NCI-H748 (cell line): Measurements from ENCODE around the gene SRP54.
"Not testable (repeated sequence)": the region's sequence is repeated elsewhere in the genome, so short reads cannot be mapped to it uniquely, and the experiment has no call there.

Experiments used
- DNase-seq: peaks from one replicate; lab custom pipeline; 2025; ENCODE audit not compliant: unreplicated experiment; lab: John Stamatoyannopoulos, UW

SRP54 gene

DNA sequence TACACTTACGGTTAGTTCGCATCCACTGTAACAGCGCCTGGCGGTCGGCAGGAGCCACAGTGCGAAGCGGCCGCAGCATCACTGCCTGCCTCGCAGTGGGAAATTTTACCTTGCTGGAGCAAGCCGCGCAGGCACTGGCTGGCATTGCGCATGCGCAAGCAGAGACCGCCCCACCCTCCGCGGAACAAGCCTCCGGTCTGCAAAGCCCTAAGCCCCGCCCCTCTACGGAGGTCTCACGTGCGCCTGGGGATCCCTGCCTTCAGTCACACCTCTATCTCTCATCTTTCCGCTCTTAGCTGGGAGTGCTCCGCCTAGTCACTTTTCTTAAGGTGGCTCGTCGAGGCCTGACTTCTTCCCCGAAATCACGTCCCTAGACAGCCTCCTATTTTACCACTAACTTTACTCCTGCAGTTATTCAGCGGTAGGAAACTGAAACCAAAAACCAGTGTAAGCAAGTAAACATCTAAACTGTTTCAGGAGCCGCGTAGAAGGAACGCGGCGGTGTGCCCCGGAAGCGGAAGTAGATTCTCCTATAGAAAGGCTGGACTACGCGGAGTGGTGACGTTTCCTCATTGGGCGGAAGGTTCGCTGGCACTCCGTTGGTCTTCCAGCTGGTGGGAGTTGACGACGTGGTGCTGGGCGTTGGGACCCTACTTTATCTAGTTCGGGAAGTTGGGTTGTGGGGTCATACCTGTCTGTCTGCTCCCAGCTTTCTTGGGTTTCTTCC is at the start of gene SRP54:
Gene SRP54, plus strand, starts transcription at position 572 of the 727 bp plus-strand sequence. CDS start 13,718 bp downstream, outside the sequence.
- peak; percentile 98 for DNase-seq

GRCh38 chr14:34933301-34933700 is 49.5 kb upstream of the SRP54 start:
- DNase-seq = no peak

GRCh38 chr14:34935488-34935887 is 47.3 kb upstream of the SRP54 start:
- DNase-seq = no peak

DNA sequence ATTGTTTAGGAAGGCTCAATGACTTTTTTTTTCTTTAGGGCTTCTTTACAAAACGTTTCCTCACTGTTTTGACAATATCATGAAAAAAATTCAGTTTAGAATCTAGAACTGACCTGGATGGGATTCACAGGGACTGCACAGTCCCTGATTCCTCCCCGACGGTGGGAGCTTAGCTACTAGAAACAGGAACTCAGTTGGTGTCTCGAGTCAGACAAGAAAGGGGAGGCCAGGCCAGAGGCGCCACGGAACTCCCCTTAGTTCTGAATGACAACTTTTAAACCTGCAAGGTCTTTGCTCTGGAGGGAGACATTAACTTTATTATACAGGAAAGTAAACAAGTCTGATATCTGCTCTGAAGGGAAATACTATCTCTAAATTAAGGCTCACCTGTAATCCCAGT is 45.4 kb upstream of the SRP54 start:
- DNase-seq = no peak

DNA sequence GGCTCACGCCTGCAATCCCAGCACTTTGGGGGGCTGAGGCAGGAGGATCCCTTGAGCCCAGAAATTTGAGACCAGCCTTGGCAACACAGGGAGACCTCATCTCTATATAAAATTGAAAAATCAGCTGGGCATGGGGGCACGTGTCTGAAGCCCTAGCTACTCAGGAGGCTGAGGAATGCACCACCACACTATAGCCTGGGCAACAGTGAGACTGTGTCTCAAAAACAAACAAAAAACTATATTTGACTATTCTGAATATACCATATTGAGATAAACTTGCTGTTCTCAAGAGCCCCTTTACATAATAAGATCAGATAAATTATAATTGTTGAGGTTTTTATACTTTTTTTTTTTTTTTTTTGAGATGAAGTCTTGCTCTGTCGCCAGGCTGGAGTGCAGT is 44.9 kb upstream of the SRP54 start:
- DNase-seq = no peak

GRCh38 chr14:34943506-34943905 is 39.3 kb upstream of the SRP54 start:
- DNase-seq = no peak

GRCh38 chr14:34944744-34945143 is 38.0 kb upstream of the SRP54 start:
- DNase-seq = no peak

DNA sequence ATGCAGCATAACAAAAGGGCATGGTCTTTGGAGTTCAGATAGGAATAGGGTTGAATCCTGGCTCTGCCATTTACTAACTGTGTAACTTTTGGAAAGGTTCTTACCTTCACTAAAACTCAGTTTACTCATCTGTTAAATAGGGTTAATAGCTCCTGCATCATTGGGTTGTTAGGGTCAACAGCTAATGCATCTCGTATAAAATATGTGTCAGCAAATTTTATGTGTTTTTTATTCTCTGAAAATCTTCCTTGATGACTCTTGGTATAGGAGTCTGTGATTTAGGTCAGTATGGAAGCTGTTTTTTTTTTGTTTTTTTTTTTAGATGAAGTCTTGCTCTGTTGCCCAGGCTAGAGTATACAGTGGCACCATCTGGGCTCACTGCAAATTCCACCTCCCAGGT is 36.1 kb upstream of the SRP54 start:
- DNase-seq = no peak

- DNase-seq = no peak
These were observed 31.5 kb upstream of the SRP54 start for GRCh38 chr14:34951286-34951685.

- DNase-seq = no peak
These were observed 25.9 kb upstream of the SRP54 start for GRCh38 chr14:34956931-34957330.

DNA sequence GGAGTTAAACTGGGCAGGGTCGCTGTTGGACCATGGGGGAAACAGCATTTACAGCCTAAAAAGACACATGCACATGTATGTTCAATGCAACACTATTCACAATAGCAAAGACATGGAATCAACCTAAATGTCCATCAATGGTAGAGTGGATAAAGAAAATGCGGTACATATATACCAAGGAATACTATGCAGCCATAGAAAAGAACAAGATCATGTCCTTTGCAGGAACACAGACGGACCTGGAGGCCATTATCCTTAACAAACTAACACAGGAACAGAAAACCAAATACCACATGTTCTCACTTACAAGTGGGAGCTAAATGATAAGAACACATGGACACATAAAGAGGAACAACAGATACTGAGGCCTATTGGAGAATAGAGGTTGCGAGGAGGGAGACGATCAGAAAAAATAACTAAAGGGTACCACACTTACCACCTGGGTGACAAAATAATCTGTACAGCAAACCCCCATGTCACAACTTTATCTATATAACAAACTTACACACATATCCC is 25.0 kb upstream of the SRP54 start:
- no peak for DNase-seq

- not testable (repeated sequence) for DNase-seq
These were observed 20.7 kb upstream of the SRP54 start for GRCh38 chr14:34962106-34962505.

DNA sequence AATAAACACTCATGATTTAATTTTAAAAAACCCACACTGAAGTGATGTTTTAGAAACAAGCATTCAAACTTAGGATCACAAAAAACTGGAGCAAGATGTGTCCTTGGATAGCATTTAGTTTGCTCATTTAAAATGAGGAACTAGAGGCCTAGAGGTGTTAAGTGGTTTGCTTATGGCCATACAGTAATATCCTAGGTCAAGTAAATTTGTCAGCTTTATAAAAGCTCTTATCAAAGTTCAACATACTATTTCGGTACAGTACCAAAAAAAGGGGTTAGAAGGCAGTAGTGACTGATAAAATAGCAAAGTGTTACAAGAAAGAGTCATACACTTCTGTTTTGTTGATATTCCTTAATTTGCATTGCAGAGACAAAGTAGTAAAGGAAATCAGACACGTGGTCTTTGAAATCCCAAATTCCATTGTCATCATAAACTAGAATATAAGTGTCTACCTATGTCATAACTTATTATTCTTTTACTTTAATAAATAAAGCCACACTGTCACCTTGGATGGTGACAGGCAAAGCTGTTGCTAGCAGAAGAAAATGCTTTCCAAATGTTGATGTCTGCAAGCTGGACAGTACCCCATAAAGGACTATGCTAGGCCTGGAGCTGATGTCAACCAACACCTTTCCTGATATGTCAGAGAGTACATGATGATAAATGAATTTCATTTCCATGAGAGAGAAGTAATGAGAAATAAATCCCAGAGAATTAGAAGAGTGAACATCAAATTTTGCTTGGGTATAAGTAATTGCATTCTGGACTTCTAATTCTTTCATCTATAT is 17.6 kb upstream of the SRP54 start:
- DNase-seq = no peak

DNA sequence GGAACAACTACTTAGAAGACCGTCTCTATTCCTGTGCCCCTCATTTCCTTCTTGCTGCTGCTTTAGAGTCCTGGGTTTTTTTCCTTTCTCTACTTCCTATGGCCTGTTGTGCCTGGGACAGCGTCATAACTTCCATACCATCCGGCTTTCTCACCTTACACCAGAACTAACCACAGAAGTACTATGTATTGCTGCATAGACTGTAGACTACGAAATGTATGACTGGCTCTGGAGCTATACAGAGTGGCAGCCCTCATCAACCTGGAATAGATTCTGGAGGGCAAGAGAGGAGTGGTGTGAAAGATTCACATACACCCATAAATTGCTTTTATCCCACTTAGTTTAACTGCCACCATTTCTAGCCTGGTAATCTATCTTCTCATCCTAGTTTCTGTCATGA is 16.9 kb upstream of the SRP54 start:
- no peak for DNase-seq

DNA sequence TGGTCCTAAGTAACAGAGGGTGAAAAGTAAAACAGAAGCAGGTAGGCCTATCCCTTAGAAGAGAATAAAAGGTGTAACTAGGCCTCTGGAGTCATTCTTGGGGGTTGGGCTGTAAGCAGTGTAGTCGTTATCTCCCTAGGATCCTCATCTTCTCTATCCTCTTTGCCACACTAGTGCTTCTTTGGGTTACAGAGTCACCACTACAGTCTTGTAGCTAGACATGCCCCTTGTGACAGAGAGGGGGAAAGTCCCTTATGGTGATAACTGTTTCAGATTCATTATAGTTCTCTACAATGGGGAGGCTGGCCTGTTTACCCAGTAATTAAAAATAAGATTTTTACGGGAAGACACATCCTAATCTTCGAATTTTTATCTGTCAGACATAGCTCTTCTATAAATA is 16.4 kb upstream of the SRP54 start:
- DNase-seq = no peak

- no peak for DNase-seq
These were observed 12.1 kb upstream of the SRP54 start for GRCh38 chr14:34970665-34971064.

GRCh38 chr14:34971381-34971780 is 11.4 kb upstream of the SRP54 start:
- DNase-seq = no peak

- no peak for DNase-seq
These were observed 11.0 kb upstream of the SRP54 start for GRCh38 chr14:34971801-34972200.

GRCh38 chr14:34978444-34978843 is 4.3 kb upstream of the SRP54 start:
- DNase-seq = no peak

DNA sequence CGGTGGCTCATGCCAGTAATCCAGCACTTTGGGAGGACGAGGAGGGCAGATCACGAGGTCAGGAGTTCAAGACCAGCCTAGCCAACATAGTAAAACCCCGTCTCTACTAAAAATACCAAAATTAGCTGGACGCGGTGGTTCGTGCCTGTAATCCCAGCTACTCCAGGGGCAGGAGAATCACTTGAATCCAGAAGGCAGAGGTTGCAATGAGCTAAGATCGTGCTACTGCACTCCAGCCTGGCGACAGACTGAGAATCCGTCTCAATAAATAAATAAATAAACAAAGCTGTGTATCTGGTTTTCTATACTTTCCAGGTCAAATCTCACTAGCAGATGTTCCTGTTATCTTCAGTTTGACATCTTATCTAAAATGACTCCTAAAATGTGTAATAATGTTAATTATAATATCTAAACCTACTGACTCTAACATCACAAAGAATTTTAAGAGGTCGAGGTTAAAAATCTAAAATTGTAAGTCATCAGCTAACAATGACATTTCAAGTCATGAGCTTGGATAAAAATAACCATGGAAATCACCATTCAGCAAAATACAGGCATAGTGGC is 2.4 kb upstream of the SRP54 start:
- no peak for DNase-seq

DNA sequence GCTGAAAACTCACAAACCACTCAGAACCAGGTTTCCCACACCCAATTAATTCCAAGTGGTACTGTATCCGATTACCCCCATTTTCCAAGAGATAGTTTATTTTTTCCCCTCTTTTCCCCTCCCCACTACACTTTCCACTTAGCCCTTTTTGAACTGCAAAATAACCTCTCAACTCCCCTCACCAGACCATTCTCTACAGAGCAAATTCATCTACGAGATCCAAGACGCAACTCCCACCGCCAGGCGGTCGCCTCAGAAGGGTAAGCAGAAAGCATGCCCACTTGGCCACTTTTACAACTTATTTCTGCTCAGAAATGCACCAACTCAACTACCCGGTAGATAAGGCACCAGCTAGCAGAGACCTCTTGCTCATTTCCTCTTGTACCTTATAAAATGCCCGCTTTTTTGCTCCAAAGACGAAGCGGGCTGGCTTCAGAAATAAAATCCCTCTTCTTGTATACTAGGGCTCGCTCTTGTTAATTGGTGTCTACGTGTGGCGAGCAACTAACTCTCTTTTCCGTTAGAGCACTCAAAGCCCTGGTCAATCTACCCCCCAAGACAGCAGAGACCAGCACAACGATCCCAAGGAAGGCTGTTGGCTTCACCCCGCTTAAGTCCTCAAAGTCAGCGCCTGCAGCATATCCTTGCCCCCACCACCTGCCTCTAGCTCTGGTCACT is 910 bp upstream of the SRP54 start:
- no peak for DNase-seq
